Activated CD4-positive, CD25-positive, alpha-beta regulatory T cell treated with anti-CD3 and anti-CD28 coated beads, Interleukin-2, amount 50 U/mL, for 72 hours (primary cell): ENCODE data around the gene EDC3.

Experiments
- DNase-seq: peaks from one replicate; pipeline ENCODE4 v3.0.0; 2021

The EDC3 gene

DNA sequence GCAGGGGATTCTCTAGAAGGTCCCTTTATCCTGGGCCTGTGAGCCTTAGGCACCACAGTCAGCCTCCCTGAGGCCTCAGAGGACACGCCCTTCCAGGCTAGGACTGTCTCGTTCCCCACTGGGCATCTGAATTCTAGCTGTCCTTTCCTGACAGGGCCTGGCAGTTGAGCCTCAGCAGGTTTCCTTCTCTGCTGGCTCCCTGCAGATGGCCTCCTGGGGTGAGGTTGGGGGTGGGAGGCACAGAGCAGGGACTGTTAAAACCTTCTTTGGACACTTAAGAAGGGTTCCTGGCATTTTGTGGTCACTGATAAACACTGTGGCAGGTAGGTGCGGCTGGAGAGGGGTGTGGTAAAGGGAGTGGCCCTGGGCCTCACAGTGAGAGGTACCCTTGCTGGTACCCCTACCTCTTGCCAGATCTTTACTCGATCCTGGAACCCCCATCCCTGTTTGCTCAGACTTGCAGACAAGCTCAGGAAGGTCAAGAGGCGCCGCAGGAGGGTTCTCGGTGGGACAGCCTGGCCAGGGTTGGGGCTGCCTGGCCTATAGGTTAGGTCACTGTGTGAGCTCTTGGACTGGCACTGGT lies 71.7 kb downstream of the EDC3 start:
- DNase-seq, result no peak

DNA sequence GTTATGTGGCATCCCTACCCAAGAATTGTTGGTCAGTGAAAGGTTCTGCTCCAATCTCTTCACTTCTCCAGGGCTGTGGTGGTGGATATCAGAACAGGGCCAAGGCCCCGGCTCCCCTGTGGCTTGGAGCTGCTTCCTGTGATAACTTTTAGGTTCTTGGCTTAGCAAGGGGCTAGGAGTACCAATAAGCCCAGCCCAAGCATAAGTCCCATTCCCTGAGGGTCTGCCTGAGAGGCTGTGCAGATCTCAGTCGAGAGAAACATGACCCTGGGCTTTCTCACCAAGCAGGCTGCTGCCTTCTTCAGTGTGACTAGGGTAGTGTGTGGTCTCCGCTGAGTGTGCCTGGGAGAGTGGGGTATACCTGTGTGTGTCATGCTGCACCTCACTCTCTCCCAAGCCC lies 73.1 kb downstream of the EDC3 start:
- no peak for DNase-seq

DNA sequence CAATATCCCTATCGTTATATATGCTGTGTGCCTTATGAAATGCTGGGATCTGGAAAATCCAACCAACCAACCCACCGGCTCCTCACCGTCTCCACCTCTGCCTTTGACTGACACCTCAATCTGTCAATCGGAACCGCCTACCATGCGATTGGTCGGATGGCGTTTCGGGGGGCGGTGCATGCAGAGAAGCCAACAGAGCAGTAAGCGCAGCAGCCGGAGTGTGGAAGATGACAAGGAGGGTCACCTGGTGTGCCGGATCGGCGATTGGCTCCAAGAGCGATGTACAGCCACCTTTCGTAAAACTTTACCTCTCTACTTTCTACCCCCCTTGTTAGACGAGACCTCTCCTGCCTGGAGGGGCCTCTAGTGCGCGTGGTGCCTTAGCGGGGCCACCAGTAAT lies 73.9 kb downstream of the EDC3 start:
- no peak for DNase-seq

DNA sequence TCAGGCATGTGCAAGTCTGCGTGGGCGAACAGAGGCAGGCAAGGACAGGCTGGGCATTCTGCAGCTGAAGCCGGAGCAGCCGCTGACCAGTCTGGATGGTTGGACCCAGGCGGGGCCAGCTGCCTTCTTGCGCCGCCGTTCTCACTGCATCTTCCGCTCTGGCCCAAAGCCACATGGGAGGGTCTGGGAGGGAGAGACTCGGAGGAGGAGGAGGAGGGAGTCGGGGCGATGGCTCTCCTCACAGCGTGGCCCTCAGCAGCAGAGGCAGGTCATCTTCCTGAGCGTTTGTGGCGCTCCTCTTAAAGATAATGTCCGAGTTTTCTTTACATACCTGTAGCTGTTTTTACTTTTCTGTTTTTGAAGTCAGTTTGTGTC lies 74.3 kb downstream of the EDC3 start:
- DNase-seq, result no peak

DNA sequence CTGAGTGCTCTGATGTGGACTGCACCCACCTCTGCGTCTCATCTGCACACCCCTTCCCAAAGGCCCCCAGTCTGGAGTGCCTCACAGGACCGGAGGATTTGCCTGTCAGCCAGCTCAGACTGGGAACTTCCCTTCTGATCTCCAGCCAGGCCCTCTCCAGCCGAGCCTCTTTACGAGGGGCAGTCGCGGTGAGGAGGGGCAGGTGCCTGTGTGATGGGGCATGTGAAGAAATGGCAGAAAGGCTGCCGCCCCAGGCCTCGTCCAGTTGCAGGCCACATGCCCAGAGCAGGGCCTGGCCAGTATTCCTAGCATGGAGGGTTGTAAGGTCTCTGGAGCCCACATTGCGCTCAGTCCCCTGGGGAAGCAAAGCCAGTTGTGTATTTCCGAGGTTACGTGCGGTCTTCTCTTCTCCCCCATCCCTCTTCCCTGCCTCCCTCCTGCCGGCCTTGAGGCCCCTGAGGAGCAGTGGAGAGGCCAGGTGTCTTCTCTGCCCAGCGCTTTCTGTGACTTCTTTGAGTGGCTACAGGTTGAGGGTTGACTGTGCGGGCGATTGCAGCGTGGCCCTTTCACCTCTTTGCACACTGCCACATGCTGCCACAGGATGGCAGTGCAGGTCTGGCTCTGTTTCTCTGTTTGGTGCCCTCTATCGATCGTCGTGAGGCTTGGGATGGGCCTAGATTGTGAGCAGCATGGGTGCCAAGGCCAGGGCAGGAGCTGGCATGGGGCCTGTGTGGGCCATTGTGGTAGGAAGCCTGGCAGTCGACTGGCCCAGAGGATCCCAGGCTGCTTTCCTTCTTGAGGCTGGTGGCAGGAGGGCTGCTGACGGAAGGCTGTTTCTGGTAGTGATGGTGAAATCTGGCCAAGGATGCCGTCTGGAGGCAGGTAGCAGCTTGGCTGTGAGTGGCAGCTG lies 74.9 kb downstream of the EDC3 start:
- peak; percentile 58 for DNase-seq

DNA sequence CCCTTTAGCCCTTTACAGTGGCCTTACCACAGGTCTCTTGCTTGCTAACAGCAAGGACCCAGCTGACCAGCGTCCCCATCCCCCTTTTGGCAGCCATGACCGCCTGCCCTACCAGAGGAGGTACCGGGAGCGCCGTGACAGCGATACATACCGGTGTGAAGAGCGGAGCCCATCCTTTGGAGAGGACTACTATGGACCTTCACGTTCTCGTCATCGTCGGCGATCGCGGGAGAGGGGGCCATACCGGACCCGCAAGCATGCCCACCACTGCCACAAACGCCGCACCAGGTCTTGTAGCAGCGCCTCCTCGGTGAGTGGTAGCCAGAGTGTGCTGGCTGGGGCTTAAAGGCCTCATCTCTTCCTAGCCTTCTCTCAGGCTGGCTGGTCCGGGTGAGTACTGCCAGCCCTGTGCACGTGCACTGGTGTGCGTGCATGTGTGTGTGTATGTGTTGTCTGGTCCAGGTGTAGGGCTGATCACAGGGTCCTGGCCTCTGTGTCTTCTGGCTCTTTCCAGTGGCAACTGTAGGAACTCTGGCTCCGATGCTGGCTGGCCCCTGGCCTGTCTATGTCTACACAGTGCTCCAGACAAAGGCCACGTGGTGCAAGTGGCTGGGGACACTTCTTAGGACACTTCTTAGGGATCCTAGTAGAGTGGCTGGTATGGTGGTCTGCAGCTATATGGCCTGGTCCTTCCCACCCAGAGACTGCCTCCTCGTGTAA lies 75.7 kb downstream of the EDC3 start:
- DNase-seq, result no peak

DNA sequence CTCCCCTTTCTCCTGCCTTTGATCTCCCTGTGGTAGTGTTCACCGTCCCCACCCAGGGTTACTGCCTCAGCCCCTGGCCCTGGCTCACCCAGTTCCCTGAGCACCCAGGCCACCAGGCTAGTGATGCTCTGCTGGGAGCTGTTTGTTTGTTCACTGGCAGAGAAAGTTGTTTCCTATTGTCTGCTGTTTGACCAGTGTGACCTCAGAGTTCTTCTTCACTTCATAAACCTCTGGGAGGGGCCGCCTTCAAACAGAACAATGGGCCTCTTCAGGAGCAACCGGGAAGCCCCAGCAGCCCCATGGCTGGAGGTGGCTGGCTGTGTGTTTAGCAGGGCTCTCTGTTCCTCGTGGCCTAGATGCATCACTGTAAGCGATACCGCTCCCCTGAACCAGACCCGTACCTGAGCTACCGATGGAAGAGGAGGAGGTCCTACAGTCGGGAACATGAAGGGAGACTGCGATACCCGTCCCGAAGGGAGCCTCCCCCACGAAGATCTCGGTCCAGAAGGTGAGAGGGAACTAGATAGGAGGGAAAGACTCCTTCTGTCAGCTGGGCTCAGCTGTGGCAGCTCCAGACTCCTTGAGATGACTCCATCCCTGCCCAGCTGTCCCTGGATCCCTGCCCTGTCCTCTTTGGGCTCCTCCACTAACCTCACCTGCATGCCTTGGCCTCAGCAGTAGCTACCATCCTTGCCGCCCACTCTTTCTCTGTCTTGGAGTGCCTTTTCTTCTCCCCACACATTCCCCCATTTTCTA lies 76.8 kb downstream of the EDC3 start:
- DNase-seq, result no peak

DNA sequence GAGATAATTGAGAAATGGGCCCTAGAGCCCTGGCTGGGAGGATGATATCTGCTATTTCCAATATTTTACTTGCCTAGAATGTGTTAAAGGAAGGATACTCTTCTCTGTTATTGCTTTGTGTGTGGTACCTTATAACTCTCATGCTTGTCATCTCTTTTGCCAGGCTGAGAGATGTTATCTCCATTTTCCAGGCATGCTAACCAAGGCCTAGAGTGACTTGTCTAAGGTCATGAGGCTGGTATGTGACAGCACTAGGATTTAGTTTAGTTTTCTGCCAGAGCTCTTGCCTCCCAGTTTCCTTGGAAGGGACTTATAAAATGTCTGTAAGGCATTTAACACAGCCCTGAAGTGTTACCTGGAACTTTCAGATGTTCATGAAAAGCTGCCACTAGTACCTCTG lies 78.8 kb downstream of the EDC3 start:
- DNase-seq, result no peak

DNA sequence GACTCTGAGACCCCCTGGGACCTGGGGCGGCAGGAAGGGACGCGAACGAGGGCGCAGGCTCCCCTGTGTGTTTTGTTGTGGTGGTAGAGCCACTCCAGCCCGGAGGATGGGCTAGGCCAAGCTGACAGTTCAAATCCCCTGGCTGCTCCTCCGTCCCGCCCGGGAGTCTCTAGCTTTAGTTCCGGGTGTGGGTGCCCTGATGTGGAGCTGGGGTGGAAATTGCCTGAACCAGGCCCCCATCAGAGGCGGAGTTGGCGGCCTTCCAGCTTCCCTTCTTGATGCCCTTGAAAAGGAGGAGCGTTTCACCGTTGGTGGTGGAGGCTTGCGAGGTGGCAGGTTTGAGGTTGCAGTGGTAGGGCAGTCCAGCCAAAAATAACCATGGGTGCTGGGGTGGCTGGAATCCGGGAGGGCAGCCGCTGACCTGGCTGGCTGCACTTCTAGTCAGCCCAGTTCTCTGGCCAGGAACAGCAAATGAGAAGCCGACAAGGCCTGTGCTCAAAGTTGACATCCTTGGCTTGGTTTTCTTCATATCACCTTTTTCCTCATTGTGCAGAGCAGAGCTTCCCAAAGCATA lies 79.4 kb downstream of the EDC3 start:
- peak; percentile 46 for DNase-seq

DNA sequence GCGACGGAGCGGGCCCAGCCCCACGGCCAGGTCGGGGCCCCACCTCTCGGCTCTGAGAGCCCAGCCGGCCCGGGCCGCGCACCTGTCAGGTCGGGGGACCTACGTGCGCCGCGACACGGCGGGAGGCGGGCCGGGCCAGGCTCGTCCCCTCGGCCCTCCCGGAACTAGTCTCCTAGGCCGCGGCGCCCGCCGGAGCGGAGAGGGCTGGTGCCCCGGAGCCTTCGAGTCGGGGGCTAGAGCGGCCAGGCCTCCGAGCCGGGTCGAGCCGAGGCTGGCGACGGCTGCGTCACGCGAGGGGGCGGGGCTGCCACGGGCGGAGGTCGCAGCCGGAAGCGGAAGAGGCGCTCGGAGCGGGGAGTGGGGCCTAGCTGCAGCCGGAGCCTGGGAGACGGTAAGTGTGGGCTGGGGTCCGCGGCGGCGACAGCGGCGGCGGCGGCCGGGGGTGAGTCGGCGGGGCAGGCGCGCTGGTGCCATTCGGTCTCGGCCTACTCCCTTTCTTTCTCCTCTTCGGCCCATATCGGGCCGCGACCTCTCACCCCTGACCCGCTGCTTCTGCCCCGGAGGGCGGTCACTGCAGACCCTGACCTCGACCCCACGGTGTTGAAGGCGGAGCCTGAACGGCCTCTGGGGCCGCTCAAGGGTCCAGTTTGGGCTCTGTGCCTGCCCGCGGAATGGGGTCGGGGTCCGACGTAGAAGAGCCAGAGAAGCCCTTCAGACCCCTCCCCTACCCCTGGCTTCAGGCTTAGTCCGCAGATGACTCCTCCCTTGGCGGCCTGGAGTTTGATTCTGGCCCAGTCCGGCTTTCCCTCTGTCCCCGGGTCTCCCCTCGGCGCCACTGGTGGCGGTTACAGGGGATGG lies 80.1 kb downstream of the EDC3 start, which contains the start of gene CLK3:
TSS of gene CLK3 (plus strand) at position 329 of the 858 bp plus-strand sequence. CDS start 3,361 bp downstream, outside the sequence.
- DNase-seq, result peak; percentile 92

DNA sequence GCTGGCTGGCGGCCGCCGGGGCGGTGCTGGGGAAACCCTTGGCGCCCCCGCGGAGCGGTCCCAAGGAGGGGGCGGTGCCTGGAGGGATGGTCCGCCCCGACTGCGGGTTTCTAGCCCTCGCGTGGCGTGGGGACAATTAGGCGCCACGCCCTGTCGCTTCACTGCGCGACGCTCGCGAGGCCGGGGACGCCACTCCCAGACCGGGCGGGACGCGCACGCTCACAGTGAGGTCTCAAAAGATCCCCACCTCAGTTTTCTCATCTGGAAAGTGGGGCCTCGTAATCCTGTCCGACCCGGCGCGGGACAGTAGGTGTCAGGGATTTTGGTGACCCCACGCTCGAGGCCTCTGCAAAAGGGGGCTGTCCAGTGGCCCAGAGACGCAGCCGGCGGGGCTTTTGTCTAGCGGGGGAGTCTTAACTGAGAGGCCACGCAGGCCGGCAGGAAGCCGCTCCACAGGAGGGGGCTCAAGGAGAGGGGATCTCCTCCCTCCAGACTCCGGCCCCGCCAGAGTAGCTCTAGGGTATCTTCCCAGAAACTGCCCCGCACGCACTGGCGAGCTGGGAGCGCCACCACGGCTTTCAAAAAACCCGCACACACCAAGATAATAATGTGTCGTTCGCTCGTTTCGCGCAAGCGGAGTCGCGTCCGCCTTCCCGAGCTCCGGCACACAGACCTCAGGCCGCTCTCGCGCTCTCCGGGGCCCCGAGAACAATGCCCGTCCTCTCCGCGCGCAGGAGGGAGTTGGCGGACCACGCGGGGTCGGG lies 80.9 kb downstream of the EDC3 start:
- peak; percentile 88 for DNase-seq

DNA sequence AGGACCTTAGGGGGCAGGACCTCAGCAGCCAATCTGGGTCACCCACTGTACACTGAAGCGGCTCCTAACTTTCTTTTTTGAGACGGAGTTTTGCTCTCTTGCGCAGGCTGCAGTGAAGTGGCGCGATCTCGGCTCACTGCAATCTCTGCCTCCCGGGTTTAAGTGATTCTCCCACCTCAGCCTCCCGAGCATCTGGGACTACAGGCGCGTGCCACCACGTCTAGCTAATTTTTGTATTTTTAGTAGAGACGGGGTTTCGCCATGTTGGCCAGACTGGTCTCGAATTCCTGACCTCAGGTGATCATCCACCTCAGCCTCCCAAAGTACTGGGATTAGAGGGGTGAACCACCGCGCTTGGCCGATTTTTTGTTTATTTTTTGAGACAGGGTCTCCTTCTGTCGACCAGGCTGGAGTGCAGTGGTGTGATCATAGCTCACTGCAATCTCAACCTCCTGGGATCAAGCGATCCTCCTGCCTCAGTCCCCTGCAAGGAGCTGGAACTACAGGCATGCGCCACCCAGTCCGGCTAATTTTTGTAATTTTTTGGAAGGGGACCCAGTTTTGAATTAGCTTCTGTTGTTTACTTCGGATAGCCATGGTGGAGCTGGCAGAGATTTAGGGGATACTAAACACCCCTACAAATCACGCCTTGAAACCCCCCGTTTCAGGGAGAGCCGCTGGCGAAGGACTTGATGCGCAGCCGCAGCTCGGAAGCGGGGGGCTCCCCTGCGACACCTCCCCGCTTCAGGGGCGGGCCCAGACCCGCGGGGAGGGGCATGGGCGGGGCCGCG lies 81.7 kb downstream of the EDC3 start:
- DNase-seq, result no peak

DNA sequence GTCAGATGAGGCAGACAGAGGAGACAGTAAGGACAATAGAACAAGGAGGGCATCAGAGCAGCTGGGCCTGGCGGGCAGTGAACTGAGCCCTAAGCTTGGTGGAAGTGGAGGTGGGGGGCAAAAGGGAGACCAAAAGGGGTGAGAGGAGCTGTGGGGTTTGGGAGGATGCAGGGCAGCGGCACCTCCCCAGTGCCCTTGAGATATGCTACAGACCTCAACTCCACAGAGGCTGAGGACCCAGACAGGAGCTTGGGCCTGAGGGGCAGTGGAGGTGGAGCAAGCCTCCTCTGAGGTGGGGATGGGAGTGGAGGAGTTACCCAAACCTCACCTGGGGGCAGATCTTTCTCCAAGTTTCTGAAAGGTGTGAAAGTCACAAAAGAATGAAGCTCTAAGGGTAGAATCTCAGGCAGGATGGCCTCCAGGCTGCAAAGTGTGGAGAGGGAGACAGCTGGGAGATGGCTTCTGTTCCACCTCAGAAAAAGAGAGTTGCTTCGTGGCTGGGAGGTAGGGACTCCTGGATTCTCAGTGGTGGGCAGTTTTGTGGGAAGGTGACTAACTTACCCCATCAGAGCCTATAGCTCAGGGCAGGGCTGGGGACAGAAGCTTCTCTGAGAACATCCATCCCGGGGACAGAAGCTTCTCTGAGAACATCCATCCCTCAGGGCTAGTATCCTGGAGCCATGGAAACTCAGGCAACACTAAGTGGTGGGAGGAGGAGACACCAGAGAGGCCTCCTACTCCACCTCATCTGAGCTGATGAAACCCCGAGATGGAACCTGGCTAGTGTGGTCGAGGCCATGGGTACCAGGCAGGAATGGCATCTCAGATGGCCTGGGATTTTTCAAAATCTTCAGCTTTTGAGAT lies 82.5 kb downstream of the EDC3 start:
- no peak for DNase-seq

DNA sequence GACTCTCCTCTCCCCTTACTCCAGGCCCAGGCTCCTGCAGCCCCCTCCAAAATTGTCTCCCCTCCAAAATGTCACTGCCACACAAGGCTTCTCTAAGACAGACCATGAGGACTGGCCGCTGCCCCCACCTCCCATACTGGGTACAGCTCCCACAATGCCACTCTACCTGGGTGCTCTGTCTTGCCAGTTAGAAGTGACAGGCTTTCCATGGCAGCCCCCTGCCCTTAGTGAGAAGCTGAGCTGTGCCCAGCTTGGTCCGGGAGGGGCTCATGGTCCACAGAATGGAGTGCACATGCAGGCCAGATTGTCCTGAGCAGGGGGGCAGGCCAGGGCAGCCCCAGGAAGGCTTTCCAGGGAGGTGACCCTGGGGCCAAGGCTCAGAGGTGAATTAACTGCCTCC lies 83.1 kb downstream of the EDC3 start:
- DNase-seq, result no peak

DNA sequence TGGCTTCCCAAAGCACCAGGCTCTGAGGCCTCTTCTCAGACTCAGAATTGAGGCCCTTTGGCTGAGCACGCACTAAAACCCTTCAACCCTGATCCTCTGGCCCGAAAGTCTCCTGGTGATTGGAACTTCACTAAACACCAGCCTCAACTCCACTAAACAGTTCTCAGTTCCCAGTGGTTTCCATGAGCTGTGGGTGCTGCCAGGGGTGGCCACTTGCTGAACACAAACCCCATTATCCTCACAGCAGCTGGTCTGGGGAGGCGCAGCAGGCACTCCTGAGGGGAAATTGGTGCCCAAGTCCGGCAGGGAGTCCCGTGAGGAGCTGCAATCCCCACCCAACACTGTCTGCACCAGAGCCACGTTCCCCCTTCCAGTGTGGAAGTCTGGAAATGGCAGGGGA lies 84.0 kb downstream of the EDC3 start:
- no peak for DNase-seq

DNA sequence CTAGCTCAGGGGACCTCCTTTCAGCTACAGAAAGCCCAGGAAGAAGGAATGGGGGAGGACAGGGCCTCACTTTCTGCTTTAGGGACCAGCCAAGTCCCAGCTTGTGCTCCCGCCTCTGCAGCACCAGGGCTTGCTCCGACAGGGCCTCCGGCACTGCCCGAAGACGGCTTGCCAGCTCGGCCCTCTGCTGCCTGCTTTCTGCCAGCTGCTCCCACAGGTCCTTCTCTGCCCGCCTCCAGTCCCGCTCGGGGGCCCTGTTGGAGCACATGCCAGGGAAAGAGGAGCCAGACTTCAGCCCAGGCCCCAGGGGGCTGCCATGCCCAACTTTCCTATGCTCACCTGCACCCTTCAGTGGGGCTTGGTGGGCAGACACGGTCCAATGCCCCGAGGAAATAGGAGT lies 84.5 kb downstream of the EDC3 start:
- no peak for DNase-seq

DNA sequence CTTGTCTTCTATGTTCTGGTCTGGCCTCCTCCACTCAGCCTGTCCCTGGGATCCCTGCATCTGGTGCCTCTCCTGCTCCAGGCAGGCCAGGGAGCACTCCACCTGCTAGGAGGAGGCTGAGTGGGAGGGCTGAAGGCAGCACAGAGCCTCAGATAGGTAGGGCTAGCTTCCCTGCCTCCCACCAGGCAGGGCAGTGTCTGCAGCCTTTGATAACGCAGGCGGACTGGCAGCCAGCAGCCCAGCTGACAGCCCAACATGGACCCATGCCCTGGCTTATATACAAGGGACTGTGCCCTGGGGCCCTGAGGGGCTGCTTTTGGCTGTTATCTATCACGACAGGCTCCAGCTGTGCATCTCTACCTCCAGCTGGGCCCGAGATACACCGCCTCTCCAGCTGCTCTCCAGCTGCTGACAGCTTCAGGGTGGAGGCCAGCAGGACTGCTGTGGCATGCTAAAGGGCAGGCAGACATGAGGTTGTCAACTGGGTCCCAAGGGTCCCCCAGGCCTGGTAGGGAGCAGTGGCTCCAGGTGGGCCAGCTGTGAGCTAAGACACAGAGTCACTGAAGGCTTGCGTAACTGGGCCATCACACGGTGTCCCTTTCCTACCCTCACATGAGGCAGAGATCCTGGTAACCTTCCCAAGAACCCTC lies 85.4 kb downstream of the EDC3 start:
- no peak for DNase-seq

DNA sequence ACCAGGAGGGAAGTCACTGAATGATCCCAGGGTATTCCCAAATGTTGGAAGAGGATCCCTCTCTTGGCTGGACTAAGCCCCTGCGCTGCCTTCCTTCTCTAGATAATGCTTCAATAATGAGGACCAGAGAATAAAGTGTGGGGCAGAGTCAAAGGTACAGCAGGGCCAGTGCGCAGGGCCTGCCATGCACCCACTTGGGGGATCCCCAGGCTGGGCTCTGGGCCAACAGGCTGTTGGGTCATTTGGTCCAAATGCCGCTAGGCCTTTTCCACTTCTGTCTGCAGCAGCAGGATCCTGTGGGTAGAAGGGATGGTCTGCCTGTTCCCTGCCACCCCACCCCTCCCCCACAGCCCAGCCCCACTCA lies 85.9 kb downstream of the EDC3 start:
- no peak for DNase-seq

DNA sequence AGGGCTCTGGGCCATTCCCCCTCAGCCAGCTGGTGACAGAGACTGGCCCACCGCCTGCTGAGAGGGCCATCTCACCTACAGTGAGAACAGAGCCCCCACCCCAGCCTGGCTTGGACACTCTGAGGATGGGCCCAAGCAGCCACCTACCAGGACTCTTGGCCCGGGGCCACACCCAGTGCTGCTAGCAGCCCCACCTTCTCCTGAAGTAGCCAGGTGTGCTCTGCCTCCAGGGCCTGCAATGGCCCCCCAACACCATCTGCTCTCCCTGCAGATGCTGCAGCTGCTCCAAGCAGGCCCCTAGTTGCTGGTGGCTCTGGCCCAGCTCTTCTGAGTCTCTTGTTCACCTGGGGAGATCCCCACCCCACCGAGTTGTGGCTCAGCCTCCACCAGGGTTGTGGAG lies 87.0 kb downstream of the EDC3 start:
- DNase-seq, result no peak
